Measurements from ENCODE around the gene EVC2. TPM values are rescaled to one million over a fixed set of nuclear protein-coding genes. Genes with fewer than 3 reads are reported as not detected.

EVC2 gene
- total RNA-seq, 1 donor from 2014 or later: 12.6 TPM

GRCh38 chr4:5630762-5631161, 77.6 kb downstream of the EVC2 start:
- DNase-seq (ENCODE audit: low read depth): no peak
- H3K4me3 ChIP-seq (ENCODE audit: low read depth, low read length): no peak overlapping the region
- H3K27me3 ChIP-seq (ENCODE audit: control insufficient read depth, insufficient read depth, low read length): no peaks in the 10 kb centered on the region
- peaks cover 2% of the 10 kb centered on the region for H3K36me3 ChIP-seq (ENCODE audit: control insufficient read depth, insufficient read depth, low read length)
- no peak for TF ChIP-seq CTCF (IDR thresholded peaks at IDR 0.05; ENCODE audit: insufficient read depth, low read length, poor library complexity, severe bottlenecking)

DNA sequence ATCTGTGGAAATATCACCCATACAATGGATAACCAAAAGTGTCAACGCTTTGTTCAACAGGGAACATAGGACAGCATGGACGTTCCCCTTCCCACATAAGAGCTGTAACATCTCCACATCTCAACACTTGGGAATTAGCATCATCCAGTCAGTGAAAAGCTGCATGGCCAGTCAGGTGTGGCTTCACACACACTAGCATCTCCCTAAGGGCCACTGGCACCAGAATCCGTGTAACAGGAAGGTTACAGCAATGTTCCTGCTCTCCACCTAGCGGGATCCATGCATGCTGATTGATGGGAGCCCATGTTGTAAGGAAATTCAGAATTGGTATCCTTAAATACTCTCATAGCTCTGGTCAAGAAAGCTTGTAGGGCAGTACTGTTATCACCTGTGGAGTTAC, 78.8 kb downstream of the EVC2 start:
- Histone ChIP-seq H3K4me3 (ENCODE audit: low read depth, low read length) (no peak overlapping the region), H3K36me3 (ENCODE audit: control insufficient read depth, insufficient read depth, low read length) (peaks cover 2% of the 10 kb centered on the region), H3K27me3 (ENCODE audit: control insufficient read depth, insufficient read depth, low read length) (no peaks in the 10 kb centered on the region)
- TF ChIP-seq CTCF (IDR thresholded peaks at IDR 0.05; ENCODE audit: insufficient read depth, low read length, poor library complexity, severe bottlenecking): no peak
- DNase-seq (ENCODE audit: low read depth): no peak

GRCh38 chr4:5626913-5627312, 81.4 kb downstream of the EVC2 start:
- H3K27me3 ChIP-seq (ENCODE audit: control insufficient read depth, insufficient read depth, low read length): no peaks in the 10 kb centered on the region
- TF ChIP-seq CTCF (IDR thresholded peaks at IDR 0.05; ENCODE audit: insufficient read depth, low read length, poor library complexity, severe bottlenecking): no peak
- no peak for DNase-seq (ENCODE audit: low read depth)

GRCh38 chr4:5622596-5622995, 85.8 kb downstream of the EVC2 start:
- no peak for DNase-seq (ENCODE audit: low read depth)
- H3K4me3 ChIP-seq (ENCODE audit: low read depth, low read length): no peak overlapping the region
- TF ChIP-seq CTCF (IDR thresholded peaks at IDR 0.05; ENCODE audit: insufficient read depth, low read length, poor library complexity, severe bottlenecking): no peak
- H3K27me3 ChIP-seq (ENCODE audit: control insufficient read depth, insufficient read depth, low read length): no peaks in the 10 kb centered on the region
- H3K36me3 ChIP-seq (ENCODE audit: control insufficient read depth, insufficient read depth, low read length): peaks cover 2% of the 10 kb centered on the region

More at GRCh38 chr4:5626913-5627312, 81.4 kb downstream of the EVC2 start:
- H3K4me3 ChIP-seq (ENCODE audit: low read depth, low read length): no peak overlapping the region
- peaks cover 2% of the 10 kb centered on the region for H3K36me3 ChIP-seq (ENCODE audit: control insufficient read depth, insufficient read depth, low read length)

DNA sequence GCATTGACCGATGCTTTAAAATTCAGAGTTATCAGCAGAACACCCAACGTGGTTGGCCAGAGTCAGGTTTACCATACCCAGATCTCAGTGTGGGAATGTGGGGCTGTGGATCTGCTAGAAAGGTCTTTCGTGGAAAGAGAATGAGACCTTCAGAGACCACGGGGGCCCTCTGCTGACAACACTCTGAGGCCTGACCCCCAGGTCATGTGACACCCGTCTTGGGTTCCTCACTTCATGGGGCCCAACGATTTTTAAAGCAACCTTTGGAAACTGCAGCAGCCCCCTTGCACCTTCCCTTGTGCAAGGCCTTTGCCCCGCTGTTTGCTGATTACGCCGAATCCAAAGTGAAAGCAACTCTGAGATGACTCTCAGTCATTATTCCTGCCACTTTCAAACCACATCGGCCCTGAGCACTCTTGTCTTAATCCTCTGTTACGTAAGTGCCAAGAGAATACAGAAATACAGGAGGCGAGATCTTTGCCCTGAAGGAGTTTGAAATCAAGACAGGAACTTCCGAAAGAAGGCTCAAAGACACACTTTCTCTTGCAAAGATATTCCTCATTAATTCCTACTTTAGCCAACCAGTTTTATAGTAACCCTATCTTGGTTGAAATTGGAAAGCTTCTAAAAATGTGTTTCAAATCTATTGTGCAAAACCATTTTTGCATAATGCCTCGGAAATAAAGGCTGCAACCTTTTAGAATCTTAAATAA, 88.3 kb downstream of the EVC2 start:
- Histone ChIP-seq H3K36me3 (ENCODE audit: control insufficient read depth, insufficient read depth, low read length) (peaks cover 2% of the 10 kb centered on the region), H3K4me3 (ENCODE audit: low read depth, low read length) (no peak overlapping the region), H3K27me3 (ENCODE audit: control insufficient read depth, insufficient read depth, low read length) (no peaks in the 10 kb centered on the region)
- DNase-seq (ENCODE audit: low read depth): no peak
- no peak for TF ChIP-seq CTCF (IDR thresholded peaks at IDR 0.05; ENCODE audit: insufficient read depth, low read length, poor library complexity, severe bottlenecking)

All from kidney epithelial cell (primary cell).